Measurements from ENCODE around the gene LRMDA. TPM values are rescaled to one million over a fixed set of nuclear protein-coding genes. Genes with fewer than 3 reads are reported as not detected.

LRMDA gene
- total RNA-seq, 1 experiment from 2014 or later: 4.8 TPM

DNA sequence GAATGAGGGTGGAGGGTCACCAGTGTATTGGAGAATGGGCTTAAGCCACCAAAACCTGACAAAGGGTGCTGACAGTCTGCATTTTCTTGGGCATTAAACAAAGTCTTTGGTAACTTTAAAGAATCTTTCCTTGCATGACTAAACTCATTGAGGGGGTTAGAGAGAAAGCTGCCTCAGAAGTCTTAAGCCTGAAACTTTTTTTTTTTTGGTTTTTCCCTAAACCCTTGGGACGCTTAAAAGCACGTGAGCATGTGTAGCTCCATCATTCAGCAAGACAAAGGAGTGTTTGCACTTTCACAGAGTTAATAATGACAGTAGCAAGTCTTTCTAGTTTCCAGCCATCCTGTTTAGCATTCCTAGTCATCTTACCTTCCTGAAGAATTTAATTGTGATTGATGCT, 110.7 kb downstream of the LRMDA start:
- Histone ChIP-seq H3K27me3 (ENCODE audit: insufficient read depth, low read length) (peaks cover 9% of the 10 kb centered on the region), H4K20me1 (ENCODE audit: insufficient read depth) (no peaks in the 10 kb centered on the region), H3K9ac (ENCODE audit: low read length) (no peak overlapping the region), H3K27ac (ENCODE audit: low read depth, low read length) (no peak overlapping the region), H3K4me2 (ENCODE audit: low read length) (no peak overlapping the region), H3K4me1 (ENCODE audit: control insufficient read depth in 1 of 2, insufficient read depth in 2 of 2, low read length in 2 of 2) (no peaks in the 10 kb centered on the region; a peak in 1 of 4 replicates), H3K9me3 (ENCODE audit: control insufficient read depth in 1 of 2, insufficient read depth in 1 of 2, low read depth in 1 of 2, low read length in 2 of 2) (no peaks in the 10 kb centered on the region), H3K79me2 (ENCODE audit: insufficient read depth, low read length) (no peaks in the 10 kb centered on the region), H3K4me3 (replicated peaks in 1 of 2; ENCODE audit: low read depth in 1 of 2, low read length in 2 of 2) (no peak overlapping the region), H2AFZ (ENCODE audit: low read depth, low read length, poor library complexity, severe bottlenecking) (no peak overlapping the region), H3K9me2 (ENCODE audit: insufficient read depth) (no peaks in the 10 kb centered on the region), H3K36me3 (ENCODE audit: control insufficient read depth in 1 of 2, insufficient read depth in 2 of 2, low read length in 2 of 2) (no peaks in the 10 kb centered on the region)
- no peak for TF ChIP-seq ZFX (IDR thresholded peaks at IDR 0.05)
- no peak for ATAC-seq
- ChIA-PET RAD21 (ENCODE audit: low non-redundant PET in 1 of 2, low total read pairs in 2 of 2, uncharacterized antibody in 2 of 2, unreplicated experiment in 2 of 2) (no interaction called here), CTCF (no interaction called here), POLR2A (no interaction called here)
- no TSS peak for BruUV-seq (replicated peaks)
- no peak for DNase-seq (ENCODE audit: low read depth, low spot score)
- intact Hi-C loops (cut with micrococcal nuclease): no loop called here

DNA sequence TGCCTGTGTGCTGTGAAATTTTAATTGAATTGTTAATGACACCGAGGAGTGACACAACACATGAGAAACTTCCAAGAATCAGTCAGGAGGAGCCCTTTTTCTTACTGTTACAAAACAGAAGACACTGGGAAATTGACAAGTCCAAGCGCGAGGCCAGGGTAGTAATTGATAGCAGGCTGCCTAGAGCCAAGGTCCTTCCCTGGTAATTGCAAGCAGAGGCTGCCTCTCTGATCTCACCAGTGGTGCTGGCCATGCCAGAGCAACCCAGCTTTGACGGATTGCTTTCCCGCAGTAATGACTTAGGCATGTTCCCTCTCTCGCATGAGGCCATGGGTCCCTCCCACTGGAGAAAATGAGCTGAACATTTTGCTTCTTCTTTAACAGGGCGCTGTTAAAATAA, 111.5 kb downstream of the LRMDA start:
- no peak overlapping the region for H3K4me3 ChIP-seq (replicated peaks in 1 of 2; ENCODE audit: low read depth in 1 of 2, low read length in 2 of 2)
- H3K36me3 ChIP-seq (ENCODE audit: control insufficient read depth in 1 of 2, insufficient read depth in 2 of 2, low read length in 2 of 2): no peaks in the 10 kb centered on the region
- no peaks in the 10 kb centered on the region for H3K9me2 ChIP-seq (ENCODE audit: insufficient read depth)
- DNase-seq (ENCODE audit: low read depth, low spot score) (no peak), ATAC-seq (no peak)
- no peak overlapping the region for H2AFZ ChIP-seq (ENCODE audit: low read depth, low read length, poor library complexity, severe bottlenecking)
- intact Hi-C loops (cut with micrococcal nuclease): no loop called here
- no peak overlapping the region for H3K4me2 ChIP-seq (ENCODE audit: low read length)
- peaks cover 9% of the 10 kb centered on the region for H3K27me3 ChIP-seq (ENCODE audit: insufficient read depth, low read length)
- BruUV-seq (replicated peaks): no TSS peak
- H3K79me2 ChIP-seq (ENCODE audit: insufficient read depth, low read length): no peaks in the 10 kb centered on the region
- RAD21 ChIA-PET (ENCODE audit: low non-redundant PET in 1 of 2, low total read pairs in 2 of 2, uncharacterized antibody in 2 of 2, unreplicated experiment in 2 of 2): no interaction called here
- TF ChIP-seq EZH2 (IDR thresholded peaks at IDR 0.05): no peak
- TF ChIP-seq ZFX (IDR thresholded peaks at IDR 0.05): no peak
- TF ChIP-seq, protein P1, sequence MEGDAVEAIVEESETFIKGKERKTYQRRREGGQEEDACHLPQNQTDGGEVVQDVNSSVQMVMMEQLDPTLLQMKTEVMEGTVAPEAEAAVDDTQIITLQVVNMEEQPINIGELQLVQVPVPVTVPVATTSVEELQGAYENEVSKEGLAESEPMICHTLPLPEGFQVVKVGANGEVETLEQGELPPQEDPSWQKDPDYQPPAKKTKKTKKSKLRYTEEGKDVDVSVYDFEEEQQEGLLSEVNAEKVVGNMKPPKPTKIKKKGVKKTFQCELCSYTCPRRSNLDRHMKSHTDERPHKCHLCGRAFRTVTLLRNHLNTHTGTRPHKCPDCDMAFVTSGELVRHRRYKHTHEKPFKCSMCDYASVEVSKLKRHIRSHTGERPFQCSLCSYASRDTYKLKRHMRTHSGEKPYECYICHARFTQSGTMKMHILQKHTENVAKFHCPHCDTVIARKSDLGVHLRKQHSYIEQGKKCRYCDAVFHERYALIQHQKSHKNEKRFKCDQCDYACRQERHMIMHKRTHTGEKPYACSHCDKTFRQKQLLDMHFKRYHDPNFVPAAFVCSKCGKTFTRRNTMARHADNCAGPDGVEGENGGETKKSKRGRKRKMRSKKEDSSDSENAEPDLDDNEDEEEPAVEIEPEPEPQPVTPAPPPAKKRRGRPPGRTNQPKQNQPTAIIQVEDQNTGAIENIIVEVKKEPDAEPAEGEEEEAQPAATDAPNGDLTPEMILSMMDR (IDR thresholded peaks at IDR 0.05 in 2 of 3, conservative IDR thresholded peaks at IDR 0.05 in 1 of 3; ENCODE audit: borderline replicate concordance in 1 of 3, insufficient read depth in 1 of 3, low read depth in 2 of 3, low read length in 2 of 3): no peak
- TF ChIP-seq ELF1 (IDR thresholded peaks at IDR 0.05; ENCODE audit: borderline replicate concordance, low read depth): no peak
- H3K4me1 ChIP-seq (ENCODE audit: control insufficient read depth in 1 of 2, insufficient read depth in 2 of 2, low read length in 2 of 2): no peaks in the 10 kb centered on the region; a peak in 1 of 4 replicates
- H3K27ac ChIP-seq (ENCODE audit: low read depth, low read length): no peak overlapping the region
- H3K9ac ChIP-seq (ENCODE audit: low read length): no peak overlapping the region
- CTCF ChIA-PET: no interaction called here
- POLR2A ChIA-PET: no interaction called here
- no peaks in the 10 kb centered on the region for H4K20me1 ChIP-seq (ENCODE audit: insufficient read depth)
- no peaks in the 10 kb centered on the region for H3K9me3 ChIP-seq (ENCODE audit: control insufficient read depth in 1 of 2, insufficient read depth in 1 of 2, low read depth in 1 of 2, low read length in 2 of 2)

Measured in HCT116 (cell line).